Dedifferentiated amniotic fluid mesenchymal stem cell (primary cell): ENCODE measurements around the gene TMEM179B.
A peak's percentile ranks its signal among the peaks of the same experiment; 100 is the strongest.

Experiments used
- DNase-seq: peaks from one replicate; pipeline ENCODE4 v3.0.0-alpha.2; 2016; ENCODE audit errors: extremely low spot score

Gene TMEM179B

GRCh38 chr11:62832336-62833234 is 45.4 kb downstream of the TMEM179B start, which contains the start of gene TEX54:
TSS of gene TEX54 (minus strand) at chr11:62832841.
- no peak for DNase-seq

GRCh38 chr11:62835336-62835735 is 48.1 kb downstream of the TMEM179B start:
- DNase-seq, result no peak

GRCh38 chr11:62839050-62839945 is 52.1 kb downstream of the TMEM179B start, which contains the start of gene WDR74:
TSS of gene WDR74 (minus strand) at chr11:62839590. CDS start at chr11:62839570, 20 bp downstream.
- DNase-seq, result peak; percentile 97
